Activated T-helper 9 cell treated with anti-CD3 and anti-CD28 coated beads, Interleukin-2, amount 50 U/mL, for 16 hours (primary cell): ENCODE data around the gene PHF14.
"Not testable (repeated sequence)": the region's sequence is repeated elsewhere in the genome, so short reads cannot be mapped to it uniquely, and the experiment has no call there.

ENCODE experiments used
- DNase-seq: peaks from one replicate; pipeline ENCODE4 v3.0.0-alpha.2; 2020; ENCODE audit warnings: low read depth

Gene PHF14

GRCh38 chr7:10973061-10973941 lies at the start of gene PHF14:
Gene PHF14, plus strand, starts transcription at chr7:10973872. Its CDS starts 452 bp downstream, at chr7:10974324.
- DNase-seq, result peak; percentile 93

GRCh38 chr7:10924370-10924769 lies 49.3 kb upstream of the PHF14 start:
- DNase-seq, result no peak

- DNase-seq, result not testable (repeated sequence)
Measured at GRCh38 chr7:10928203-10928602, 45.5 kb upstream of the PHF14 start.

GRCh38 chr7:10930551-10930950 lies 43.1 kb upstream of the PHF14 start:
- DNase-seq, result no peak

- no peak for DNase-seq
Measured at GRCh38 chr7:10931161-10931560, 42.5 kb upstream of the PHF14 start.

GRCh38 chr7:10934292-10934691 lies 39.4 kb upstream of the PHF14 start:
- no peak for DNase-seq

GRCh38 chr7:10939237-10939910 lies 34.3 kb upstream of the PHF14 start:
- no peak for DNase-seq

GRCh38 chr7:10939911-10940703 lies 33.6 kb upstream of the PHF14 start:
- peak; percentile 82 for DNase-seq

GRCh38 chr7:10940704-10941355 lies 32.8 kb upstream of the PHF14 start:
- DNase-seq, result no peak

- no peak for DNase-seq
Measured at GRCh38 chr7:10950494-10950893, 23.2 kb upstream of the PHF14 start.

- DNase-seq, result not testable (repeated sequence)
Measured at GRCh38 chr7:10950974-10951578, 22.6 kb upstream of the PHF14 start.

- DNase-seq, result no peak
Measured at GRCh38 chr7:10952588-10952987, 21.1 kb upstream of the PHF14 start.

GRCh38 chr7:10953078-10953750 lies 20.5 kb upstream of the PHF14 start:
- not testable (repeated sequence) for DNase-seq

GRCh38 chr7:10956528-10956927 lies 17.1 kb upstream of the PHF14 start:
- DNase-seq, result no peak

- not testable (repeated sequence) for DNase-seq
Measured at GRCh38 chr7:10960242-10960641, 13.4 kb upstream of the PHF14 start.

GRCh38 chr7:10965016-10965415 lies 8.7 kb upstream of the PHF14 start:
- not testable (repeated sequence) for DNase-seq

GRCh38 chr7:10972174-10972573 lies 1.5 kb upstream of the PHF14 start:
- DNase-seq, result no peak

- no peak for DNase-seq
Measured at GRCh38 chr7:10973942-10974911, 555 bp downstream of the PHF14 start.

GRCh38 chr7:10977113-10977512 lies 3.4 kb downstream of the PHF14 start:
- DNase-seq, result no peak

GRCh38 chr7:10981317-10981716 lies 7.6 kb downstream of the PHF14 start:
- no peak for DNase-seq
